EL (cell line): ENCODE data around the gene RIC8B.
"Not testable (repeated sequence)": the region's sequence is repeated elsewhere in the genome, so short reads cannot be mapped to it uniquely, and the experiment has no call there.

Experiments used
- DNase-seq: peaks from one replicate; pipeline ENCODE4 v3.0.0-alpha.2; 2016

RIC8B gene

DNA sequence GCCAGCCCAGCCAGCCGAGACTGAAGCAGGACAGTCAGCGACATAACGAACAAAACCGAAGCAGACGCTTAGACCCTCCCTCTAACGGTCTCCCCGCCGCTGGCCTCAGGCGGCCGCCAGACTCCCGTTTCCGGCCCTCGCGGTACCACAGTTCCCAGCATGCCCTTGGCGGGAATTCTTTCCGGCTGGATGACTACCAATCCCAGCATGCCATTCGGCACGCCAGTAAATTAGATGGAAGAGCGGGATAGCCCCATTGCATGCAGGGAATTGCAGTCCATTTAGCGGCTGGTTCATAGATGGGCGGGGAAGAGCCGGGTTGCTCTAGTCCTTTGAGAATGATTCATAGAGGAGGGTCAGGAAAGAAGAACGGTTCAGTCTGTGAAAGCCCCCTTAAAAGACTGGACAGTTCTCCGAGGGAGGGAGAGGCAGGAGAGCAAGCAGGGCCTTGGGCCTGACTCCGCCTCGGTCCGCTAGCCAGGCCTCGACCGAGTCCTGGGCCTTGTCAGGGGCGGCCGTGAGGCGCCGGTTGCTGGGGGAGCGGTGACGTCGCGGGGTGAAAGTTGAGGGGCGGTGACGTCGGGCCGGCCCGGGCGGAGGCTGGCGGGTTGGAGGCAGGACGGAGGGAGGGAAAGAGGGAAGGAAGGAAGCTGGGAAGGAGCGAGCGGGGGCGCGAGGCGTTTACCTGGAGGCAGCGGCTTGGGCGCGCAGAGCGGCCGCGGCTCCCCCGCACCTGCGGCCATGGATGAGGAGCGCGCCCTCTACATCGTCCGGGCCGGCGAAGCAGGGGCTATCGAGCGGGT is at the start of gene RIC8B:
TSS of gene RIC8B (plus strand) at position 678 of the 803 bp plus-strand sequence. CDS start at position 742, 64 bp downstream.
- peak; percentile 99 for DNase-seq

- DNase-seq: no peak
Measured at GRCh38 chr12:106724934-106725333, 49.5 kb upstream of the RIC8B start.

GRCh38 chr12:106726603-106727202 is 47.8 kb upstream of the RIC8B start:
- not testable (repeated sequence) for DNase-seq

DNA sequence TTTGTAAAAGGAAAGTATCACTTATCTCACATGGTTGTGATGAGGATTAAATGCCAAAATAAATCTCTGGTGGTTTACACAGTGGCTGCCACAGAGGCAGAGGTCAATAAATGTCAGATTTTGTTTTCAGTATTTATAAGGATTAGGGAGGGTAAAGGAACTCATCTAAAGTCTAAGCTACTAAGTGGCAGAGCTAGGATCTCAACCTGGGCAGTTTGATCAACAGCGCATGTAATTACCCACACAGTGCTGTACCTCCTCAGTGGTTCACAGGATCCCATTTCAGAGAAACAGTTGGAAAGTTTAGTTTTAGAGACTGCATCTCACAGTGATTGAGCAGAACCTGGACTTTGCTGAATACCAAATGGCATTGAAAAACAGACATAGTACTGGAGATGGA is 44.9 kb upstream of the RIC8B start:
- DNase-seq: no peak

DNA sequence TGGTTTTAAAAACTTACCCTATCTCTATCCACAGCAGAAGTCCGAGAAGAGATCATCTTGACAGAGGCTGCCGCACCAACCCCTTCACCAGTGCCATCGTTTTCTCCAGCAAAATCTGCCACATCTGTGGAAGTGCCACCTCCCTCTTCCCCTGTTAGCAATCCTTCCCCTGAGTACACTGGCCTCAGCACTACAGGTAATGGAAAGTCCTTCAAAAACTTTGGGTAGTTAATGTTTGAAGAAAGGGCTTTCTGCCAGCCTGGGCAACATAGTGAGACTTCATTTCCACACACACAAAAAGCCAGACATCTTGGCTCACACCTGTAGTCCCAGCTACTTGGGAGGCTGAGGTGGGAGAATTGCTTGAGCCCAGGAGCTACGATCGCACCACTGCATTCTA is 41.6 kb upstream of the RIC8B start:
- DNase-seq: no peak

DNA sequence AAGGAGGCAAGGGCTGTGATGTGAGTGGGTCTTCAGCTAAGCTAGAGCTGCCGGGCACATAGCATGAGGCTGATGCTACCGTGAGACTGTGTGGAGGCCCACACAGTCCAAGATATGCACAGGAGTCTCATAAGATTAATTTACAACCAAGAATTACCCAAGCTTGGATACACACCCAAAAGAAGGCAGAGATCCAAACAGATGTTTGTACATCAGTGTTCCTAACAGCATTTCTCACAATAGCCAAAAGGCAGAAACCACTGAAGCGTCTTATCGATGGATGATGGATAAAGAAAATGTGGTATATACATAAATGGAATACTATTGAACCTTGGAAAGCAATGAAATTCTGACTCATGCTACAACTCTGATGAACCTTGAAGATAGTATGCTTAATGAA is 40.8 kb upstream of the RIC8B start:
- no peak for DNase-seq

DNA sequence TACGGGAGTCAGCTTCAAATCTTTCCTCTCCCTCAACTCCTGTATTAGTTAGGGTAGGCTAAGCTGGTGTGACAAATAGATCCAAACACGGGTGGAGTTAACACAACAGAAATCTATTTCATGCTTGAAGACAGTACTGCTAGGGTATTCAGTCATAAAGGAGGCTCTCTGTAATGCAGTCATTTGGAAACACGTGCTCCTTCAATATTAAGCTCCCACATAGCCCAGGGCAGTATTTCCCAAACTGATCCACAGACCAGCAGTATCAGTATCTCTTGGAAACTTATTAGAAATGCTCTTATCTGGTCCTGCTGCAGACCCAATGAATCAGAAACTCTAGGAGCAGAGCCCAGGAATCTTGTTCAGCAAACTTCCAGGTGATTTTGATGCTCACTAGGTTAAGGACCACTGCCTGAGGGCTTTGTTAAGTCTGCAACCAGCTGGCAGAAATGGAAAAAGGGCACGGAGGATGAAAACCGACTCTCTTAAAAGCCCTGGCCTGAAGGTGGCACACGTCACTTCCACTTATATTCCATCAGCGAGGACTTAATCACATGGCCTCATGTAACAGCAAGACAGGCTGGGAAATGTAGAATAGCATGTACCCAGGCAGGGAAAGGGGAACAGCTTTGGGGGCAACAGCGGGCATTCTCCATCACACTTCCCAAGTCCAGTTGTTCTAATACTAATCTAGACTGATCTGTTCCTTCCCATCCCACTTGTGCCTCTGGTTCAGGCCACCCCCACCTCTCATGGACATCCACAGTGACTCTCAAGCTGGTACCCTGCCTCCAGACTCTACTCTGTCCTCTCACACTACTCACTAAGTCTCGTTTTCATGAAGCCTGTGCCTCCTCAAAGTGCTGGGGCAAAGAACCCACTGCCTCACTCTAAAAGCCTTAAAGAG is 38.2 kb upstream of the RIC8B start:
- DNase-seq: no peak

DNA sequence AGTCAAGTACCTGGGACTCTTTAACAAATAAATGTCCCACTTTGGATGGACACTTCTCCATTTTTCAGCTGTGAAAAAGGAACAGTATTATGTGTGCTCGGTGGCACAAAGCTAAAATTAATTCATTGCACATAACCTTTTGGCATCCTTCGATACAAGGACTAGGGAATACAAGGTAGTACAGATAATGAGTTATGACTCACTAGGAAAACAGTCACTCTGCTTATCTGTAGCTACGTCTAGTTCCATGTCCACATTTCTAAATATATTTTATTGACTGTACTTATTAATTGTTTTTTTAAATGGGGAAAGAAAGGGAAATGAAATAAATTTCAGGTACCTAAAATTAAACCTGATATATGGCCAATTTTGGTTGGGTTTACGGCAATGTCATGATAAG is 35.2 kb upstream of the RIC8B start:
- no peak for DNase-seq

GRCh38 chr12:106739815-106740530 is 34.5 kb upstream of the RIC8B start:
- peak; percentile 45 for DNase-seq

DNA sequence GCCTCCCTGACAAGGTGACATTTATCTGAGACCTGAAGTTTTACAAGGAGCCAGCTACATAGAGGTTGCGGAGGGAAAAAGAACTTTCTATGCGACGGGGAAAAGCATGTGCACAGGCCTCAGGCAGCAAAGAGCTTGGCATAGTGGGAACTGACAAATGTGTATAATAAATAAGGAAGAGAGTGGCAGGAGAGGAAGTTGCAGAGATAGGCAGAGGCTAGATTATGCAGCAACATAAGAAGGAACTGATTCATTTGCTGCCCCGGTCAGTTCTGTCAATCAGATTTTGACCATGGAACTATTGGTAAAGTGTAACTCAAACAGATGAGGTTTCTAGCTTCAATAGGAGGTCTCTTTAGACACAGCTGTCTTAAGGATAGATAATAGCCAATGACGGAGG is 33.7 kb upstream of the RIC8B start:
- no peak for DNase-seq

- no peak for DNase-seq
Measured at GRCh38 chr12:106741247-106741646, 33.2 kb upstream of the RIC8B start.

GRCh38 chr12:106743270-106743988 is 31.1 kb upstream of the RIC8B start:
- DNase-seq: no peak

DNA sequence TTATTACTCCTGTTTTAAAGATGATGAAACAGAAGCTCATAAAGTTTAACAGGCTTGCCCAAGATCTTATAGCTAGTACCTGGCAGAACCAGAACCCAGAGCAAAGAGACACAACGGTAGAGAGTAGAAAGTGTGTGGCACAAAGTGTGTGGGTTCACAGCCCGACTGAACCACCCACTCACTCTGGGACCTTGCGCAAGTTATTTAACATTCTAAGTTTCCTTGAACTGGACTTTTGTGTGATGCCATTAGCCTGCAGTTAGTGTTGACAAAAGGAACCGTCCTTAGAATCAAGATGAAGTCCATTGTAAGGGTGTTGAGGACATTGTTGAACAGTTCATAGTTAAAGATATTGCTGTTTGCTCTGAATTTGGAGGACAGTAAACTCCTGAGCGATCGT is 29.9 kb upstream of the RIC8B start:
- no peak for DNase-seq

GRCh38 chr12:106745181-106745745 is 29.2 kb upstream of the RIC8B start:
- DNase-seq: no peak

- DNase-seq: no peak
Measured at GRCh38 chr12:106747973-106748436, 26.5 kb upstream of the RIC8B start.

- DNase-seq: no peak
Measured at GRCh38 chr12:106750524-106750923, 24.0 kb upstream of the RIC8B start.

GRCh38 chr12:106753526-106753925 is 21.0 kb upstream of the RIC8B start:
- DNase-seq: no peak

- no peak for DNase-seq
Measured at GRCh38 chr12:106754331-106754730, 20.2 kb upstream of the RIC8B start.

GRCh38 chr12:106757623-106758348 is 16.7 kb upstream of the RIC8B start:
- DNase-seq: no peak

DNA sequence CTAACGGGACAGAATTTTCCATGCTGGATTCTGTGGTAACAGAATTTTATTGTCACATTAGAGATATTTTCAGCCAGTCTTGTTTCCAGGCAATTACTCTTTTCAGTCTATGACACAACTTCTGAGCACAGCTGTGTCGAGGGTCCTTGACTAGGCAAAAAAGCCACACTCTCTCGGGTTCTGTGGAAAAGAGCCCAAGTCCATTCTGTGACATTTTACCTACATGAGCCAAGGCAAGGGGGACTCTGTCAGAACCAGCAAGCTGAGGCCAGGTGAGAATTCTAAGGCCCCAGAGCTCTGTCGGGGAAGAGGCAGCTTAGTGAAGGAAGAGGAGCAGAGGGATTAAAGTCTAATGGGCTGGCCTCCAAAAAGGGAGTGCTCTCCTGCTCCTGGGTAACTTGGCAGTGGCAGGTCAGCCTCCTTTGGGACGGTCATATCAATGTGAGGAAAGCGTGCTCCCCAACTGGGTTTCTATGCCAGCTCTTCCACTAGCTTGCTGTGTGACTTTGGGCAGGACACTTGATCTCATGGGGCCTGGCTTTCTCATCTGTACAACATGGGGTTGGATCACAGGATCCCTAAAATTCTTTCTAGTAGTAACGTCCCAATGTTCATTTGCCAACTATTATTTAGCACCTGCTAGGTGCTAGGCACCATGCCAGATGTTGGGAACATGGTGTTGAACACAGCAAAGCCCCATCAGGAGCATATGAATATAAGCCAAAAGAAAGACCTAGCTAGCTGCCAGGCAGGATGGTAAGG is 16.0 kb upstream of the RIC8B start:
- DNase-seq: no peak
